Measurements from ENCODE around the gene SLC25A11.

DNA sequence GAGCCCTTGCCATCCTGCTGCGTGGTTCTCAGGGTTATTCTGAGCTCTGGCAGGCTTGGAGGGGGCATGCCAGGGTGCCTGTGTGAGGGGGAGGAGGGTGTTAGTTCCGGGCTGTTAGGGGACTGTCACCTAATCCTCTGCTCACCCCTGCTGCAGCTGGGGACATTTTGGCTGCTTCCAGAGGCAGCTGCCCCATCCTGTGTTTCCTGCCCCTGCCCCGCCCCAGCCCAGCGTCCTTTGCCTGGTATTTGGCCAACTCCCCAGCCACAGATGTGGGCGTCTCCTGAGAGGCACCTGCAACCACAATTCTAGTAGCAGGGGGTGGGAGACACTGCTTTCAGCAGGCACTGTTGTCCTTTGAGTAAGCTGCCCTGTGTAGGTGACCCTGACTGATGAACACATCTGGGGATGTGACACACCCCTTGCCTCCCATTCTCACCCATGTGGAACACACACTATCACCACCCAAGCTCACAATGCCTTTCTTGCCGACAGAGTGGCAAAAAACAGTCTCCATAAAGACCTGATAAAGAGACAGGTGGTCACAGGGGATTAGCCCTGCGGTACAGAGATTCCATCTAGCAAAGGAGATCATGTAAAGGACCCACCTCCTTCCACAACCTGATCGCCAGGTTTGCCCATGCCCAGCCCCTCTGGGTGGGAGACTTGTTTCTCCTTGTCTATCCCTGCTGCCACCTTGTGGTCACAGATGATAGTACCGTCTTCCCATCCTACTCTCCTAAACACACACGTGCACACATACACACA is 36.6 kb downstream of the SLC25A11 start, which contains the start of gene CHRNE:
- no peak for TF ChIP-seq POLR2AphosphoS5 (IDR thresholded peaks at IDR 0.05; ENCODE audit: low read depth, low read length)
- TF ChIP-seq, protein P1, sequence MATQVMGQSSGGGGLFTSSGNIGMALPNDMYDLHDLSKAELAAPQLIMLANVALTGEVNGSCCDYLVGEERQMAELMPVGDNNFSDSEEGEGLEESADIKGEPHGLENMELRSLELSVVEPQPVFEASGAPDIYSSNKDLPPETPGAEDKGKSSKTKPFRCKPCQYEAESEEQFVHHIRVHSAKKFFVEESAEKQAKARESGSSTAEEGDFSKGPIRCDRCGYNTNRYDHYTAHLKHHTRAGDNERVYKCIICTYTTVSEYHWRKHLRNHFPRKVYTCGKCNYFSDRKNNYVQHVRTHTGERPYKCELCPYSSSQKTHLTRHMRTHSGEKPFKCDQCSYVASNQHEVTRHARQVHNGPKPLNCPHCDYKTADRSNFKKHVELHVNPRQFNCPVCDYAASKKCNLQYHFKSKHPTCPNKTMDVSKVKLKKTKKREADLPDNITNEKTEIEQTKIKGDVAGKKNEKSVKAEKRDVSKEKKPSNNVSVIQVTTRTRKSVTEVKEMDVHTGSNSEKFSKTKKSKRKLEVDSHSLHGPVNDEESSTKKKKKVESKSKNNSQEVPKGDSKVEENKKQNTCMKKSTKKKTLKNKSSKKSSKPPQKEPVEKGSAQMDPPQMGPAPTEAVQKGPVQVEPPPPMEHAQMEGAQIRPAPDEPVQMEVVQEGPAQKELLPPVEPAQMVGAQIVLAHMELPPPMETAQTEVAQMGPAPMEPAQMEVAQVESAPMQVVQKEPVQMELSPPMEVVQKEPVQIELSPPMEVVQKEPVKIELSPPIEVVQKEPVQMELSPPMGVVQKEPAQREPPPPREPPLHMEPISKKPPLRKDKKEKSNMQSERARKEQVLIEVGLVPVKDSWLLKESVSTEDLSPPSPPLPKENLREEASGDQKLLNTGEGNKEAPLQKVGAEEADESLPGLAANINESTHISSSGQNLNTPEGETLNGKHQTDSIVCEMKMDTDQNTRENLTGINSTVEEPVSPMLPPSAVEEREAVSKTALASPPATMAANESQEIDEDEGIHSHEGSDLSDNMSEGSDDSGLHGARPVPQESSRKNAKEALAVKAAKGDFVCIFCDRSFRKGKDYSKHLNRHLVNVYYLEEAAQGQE (IDR thresholded peaks at IDR 0.05; ENCODE audit: insufficient read depth in 1 of 2, low read depth in 2 of 2, low read length in 2 of 2): no peak
